ENCODE results near the gene FAM83C.
"Not testable (repeated sequence)": the region's sequence is repeated elsewhere in the genome, so short reads cannot be mapped to it uniquely, and the experiment has no call there.

The FAM83C gene

GRCh38 chr20:35318502-35319157 is 26.4 kb upstream of the FAM83C start:
- in situ Hi-C loops (cut with MboI; ENCODE audit: low sequenced_read_pairs, unreplicated experiment): no loop called here
- no peak for DNase-seq (ENCODE audit: low spot score)
- no peak for TF ChIP-seq CTCF (IDR thresholded peaks at IDR 0.05; ENCODE audit: borderline replicate concordance, control extremely low read depth, extremely low read depth, insufficient read depth, missing control alignments)

GRCh38 chr20:35317416-35318210 is 25.4 kb upstream of the FAM83C start:
- in situ Hi-C loops (cut with MboI; ENCODE audit: low sequenced_read_pairs, unreplicated experiment): no loop called here
- TF ChIP-seq CTCF (IDR thresholded peaks at IDR 0.05; ENCODE audit: borderline replicate concordance, control extremely low read depth, extremely low read depth, insufficient read depth, missing control alignments): no peak
- no peak for DNase-seq (ENCODE audit: low spot score)

GRCh38 chr20:35316086-35316485 is 23.9 kb upstream of the FAM83C start:
- DNase-seq (ENCODE audit: low spot score): no peak
- TF ChIP-seq CTCF (IDR thresholded peaks at IDR 0.05; ENCODE audit: borderline replicate concordance, control extremely low read depth, extremely low read depth, insufficient read depth, missing control alignments): no peak
- in situ Hi-C loops (cut with MboI; ENCODE audit: low sequenced_read_pairs, unreplicated experiment): no loop called here

GRCh38 chr20:35315632-35316020 is 23.4 kb upstream of the FAM83C start:
- in situ Hi-C loops (cut with MboI; ENCODE audit: low sequenced_read_pairs, unreplicated experiment); DNase-seq (ENCODE audit: low spot score): not testable (repeated sequence)

GRCh38 chr20:35314816-35315631 is 22.8 kb upstream of the FAM83C start:
- in situ Hi-C loops (cut with MboI; ENCODE audit: low sequenced_read_pairs, unreplicated experiment): no loop called here
- no peak for DNase-seq (ENCODE audit: low spot score)
- no peak for TF ChIP-seq CTCF (IDR thresholded peaks at IDR 0.05; ENCODE audit: borderline replicate concordance, control extremely low read depth, extremely low read depth, insufficient read depth, missing control alignments)

GRCh38 chr20:35312318-35312717 is 20.1 kb upstream of the FAM83C start:
- in situ Hi-C loops (cut with MboI; ENCODE audit: low sequenced_read_pairs, unreplicated experiment): no loop called here
- no peak for TF ChIP-seq CTCF (IDR thresholded peaks at IDR 0.05; ENCODE audit: borderline replicate concordance, control extremely low read depth, extremely low read depth, insufficient read depth, missing control alignments)
- DNase-seq (ENCODE audit: low spot score): no peak

Data from GM13976 (cell line).